Measurements from ENCODE around the gene NECAP2. TPM values are rescaled to one million over a fixed set of nuclear protein-coding genes. Genes with fewer than 3 reads are reported as not detected.
A peak's percentile ranks its signal among the peaks of the same experiment; 100 is the strongest.
"Not testable (repeated sequence)": the region's sequence is repeated elsewhere in the genome, so short reads cannot be mapped to it uniquely, and the experiment has no call there.

NECAP2 gene
- total RNA-seq, 1 experiment from 2014 or later: 88.9 TPM

- DNase-seq (ENCODE audit: low read depth): peak; percentile 8
These were observed 57.0 kb downstream of the NECAP2 start for GRCh38 chr1:16497474-16497904.

DNA sequence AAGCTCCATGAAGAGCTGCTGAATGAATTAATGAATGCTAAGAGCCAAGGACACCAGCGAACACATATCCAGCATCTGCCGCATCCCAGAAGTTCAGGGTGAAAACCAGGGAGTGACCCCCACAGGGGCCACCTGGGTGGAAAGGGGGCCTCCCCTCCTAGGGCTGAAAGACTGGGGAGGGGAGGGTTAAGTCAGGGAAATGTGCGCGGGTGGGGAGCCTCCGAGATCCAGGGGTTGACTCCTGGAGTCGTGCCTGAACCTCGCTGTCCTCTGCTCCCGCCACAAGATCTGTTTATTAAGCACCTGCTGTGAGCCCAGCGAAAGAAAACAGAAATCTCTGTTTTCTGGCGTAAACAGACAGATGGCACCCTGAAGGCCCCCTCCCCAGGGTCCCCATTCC is 57.5 kb downstream of the NECAP2 start:
- not testable (repeated sequence) for DNase-seq (ENCODE audit: low read depth)

DNA sequence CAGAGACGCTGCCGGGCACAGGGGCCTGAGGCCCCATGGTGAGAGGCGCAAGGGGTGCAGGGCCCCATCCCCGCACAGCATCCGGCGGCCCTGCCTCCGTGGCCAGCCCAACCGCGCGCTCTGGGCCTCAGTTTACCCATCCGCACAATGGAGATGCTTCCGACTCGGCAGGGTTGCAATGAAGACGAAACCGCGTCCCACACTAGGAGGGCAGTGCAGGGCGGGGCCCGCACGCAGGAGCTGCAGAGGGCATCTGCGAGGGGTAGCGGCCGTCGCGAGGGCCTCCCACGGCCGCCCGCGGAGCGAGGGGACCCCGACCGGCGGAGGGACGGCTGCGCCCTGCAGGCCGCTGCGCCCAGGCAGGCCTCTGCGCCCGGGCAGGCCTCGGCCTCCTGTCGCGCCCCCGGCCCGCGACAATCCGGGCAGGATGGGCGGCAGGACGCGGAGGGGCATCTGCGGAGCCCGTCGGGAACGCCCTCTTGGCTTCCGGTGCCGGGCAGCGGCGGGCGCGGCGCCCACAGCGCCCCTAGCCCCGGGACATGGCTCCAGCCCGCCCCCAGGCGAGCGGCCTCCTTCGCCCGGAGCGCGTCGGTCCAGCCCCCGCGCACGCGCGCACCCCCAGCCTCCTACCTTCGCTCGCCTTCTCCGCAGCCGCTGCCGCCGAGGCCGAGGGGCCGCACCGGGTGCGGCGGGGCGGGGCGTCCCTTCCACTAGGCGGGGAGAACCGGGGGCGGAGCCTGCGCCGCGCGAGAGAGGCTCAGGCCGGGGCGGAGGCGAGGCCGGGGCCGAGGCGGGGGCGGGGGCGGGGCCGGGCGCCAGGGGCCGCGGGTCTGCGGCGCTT is 58.3 kb downstream of the NECAP2 start:
- peak; percentile 77 for DNase-seq (ENCODE audit: low read depth)

DNA sequence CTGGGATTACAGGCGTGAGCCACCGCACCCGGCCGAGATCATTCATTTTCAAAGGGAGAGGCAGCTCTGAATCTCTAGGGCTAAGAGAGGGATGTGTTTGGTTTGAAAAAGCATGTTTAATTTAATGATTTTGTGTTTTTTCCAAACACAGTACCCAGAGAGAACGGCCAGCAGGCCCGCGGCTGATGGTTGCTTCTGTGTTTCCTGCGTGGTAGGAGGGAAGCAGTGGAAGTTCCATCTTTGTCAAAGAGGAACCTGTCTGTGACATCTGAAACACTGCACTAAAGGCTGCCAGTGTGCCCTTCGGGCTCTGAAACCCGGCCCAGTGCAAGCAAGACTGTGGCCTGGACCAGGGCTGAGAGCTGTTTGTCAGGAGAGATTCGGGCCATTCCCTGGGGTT is 59.9 kb downstream of the NECAP2 start:
- not testable (repeated sequence) for DNase-seq (ENCODE audit: low read depth)

DNA sequence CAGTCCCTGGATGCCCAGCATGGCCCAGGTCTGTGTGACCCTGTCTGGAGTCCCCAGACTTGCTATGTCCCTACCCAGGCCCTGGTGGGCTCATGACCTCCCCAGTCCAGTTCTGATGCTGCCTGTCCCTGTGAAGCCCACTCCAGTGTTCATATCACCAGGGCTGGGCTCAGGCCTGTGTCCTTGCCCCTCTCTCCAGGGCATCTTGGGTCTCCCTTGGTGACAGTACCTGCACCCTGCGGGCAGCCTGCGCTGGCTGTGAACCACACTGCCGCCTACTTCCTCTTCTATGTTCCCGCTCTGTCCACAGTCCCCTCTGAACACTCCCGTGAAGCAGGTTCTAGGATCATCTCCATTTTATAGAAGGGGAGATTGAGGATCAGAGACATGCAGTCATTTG is 60.5 kb downstream of the NECAP2 start:
- DNase-seq (ENCODE audit: low read depth): not testable (repeated sequence)

DNA sequence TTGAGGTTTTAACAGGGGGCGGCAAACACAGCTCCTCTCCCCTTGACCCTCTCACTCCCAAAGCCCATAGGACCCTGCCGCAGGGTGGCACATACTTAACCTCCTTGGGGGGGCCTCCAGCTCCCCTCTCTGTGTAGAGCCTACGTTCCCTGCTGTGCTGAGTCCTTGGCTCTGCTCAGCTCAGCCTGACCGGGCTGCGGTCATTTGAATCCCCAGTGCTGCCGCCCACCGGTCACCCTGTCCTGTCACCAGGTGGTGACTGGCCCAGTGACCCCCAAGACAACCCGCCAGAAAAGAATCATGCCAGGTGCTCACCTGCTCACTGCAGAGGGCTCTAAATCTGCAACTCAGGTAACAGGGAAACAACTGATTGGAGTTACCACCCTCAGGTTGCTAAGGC is 60.9 kb downstream of the NECAP2 start:
- not testable (repeated sequence) for DNase-seq (ENCODE audit: low read depth)

DNA sequence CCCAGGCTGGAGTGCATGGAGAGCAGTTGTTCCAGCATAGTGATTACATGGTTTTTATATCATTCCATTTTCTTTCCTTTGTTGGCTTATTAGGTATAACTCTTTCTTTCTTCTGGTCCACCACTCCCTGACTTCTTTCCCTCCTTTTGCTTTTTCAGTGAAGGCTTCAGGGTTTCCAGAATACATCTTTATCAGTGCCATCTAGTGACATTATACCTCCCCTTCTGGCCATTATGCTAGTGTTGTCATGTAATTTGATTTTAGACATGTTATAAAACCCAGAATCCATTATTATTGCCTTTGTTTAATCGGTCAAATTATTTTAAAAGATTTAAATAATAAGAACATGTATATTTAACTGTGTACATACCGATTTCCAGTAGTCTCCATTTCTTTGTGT is 63.0 kb downstream of the NECAP2 start:
- no peak for DNase-seq (ENCODE audit: low read depth)

GRCh38 chr1:16505870-16506269 is 65.3 kb downstream of the NECAP2 start:
- not testable (repeated sequence) for DNase-seq (ENCODE audit: low read depth)

GRCh38 chr1:16506364-16507136 is 66.0 kb downstream of the NECAP2 start:
- not testable (repeated sequence) for DNase-seq (ENCODE audit: low read depth)

DNA sequence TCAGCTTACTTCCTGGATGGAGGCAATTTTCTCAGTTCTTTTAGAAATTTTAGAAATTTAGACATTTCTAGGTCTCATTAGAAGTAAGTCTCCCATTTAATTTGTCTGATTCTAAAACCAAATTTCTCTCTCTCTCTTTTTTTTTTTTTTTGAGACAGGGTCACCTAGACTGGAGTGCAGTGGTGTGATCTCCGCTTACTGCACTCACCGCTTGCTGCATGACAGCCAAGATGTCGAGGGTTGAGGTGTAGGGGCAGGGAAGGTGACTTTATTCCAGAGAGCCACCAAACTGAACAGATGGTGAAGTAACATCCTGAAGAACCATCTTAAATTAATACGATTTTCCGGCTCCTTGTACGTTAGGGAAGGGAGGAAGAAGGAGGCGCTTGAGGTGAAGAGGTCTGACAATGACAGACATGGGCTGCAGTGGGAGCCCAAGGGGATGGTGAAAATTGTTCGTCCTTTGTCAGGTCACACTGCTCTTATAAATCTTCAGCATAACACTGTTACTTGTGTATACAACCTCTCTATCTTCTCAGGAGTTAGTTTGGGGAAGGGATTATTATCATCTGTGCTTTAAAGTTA is 68.4 kb downstream of the NECAP2 start:
- not testable (repeated sequence) for DNase-seq (ENCODE audit: low read depth)

Other genes with a start within 250 kb of the NECAP2 start
- gene ARHGEF19, start 228.1 kb upstream of the NECAP2 start, total RNA-seq (2014; rRNA removed; shearing (Covaris generic)): 8.3 and 10.7 TPM in 2 replicates
- 2.4 and 6.5 TPM in 2 replicates for gene CPLANE2, start 203.5 kb upstream of the NECAP2 start, total RNA-seq (2014; rRNA removed; shearing (Covaris generic))
- 14.6 and 21.3 TPM in 2 replicates for gene FBXO42, start 88.2 kb upstream of the NECAP2 start, total RNA-seq (2014; rRNA removed; shearing (Covaris generic))
- 77.1 and 91.3 TPM in 2 replicates for gene SZRD1, start 73.5 kb upstream of the NECAP2 start, total RNA-seq (2014; rRNA removed; shearing (Covaris generic))
- not detected in 2 replicates for gene SPATA21, start 3.3 kb upstream of the NECAP2 start, total RNA-seq (2014; rRNA removed; shearing (Covaris generic))
- under 0.01 TPM in 1 of 2 replicates, not detected in the other for gene RNU1-1, start 73.6 kb downstream of the NECAP2 start, total RNA-seq (2014; rRNA removed; shearing (Covaris generic))
- gene NBPF1, start 172.8 kb downstream of the NECAP2 start, total RNA-seq (2014; rRNA removed; shearing (Covaris generic)): 13.4 and 18.9 TPM in 2 replicates
- gene RNU1-3, start 226.2 kb downstream of the NECAP2 start, total RNA-seq (2014; rRNA removed; shearing (Covaris generic)): under 0.01 TPM in 1 of 2 replicates, not detected in the other